Mammary epithelial cell (primary cell): Measurements from ENCODE around the gene ABCA4.

Experiments
- CTCF ChIP-seq, 2 donors: IDR thresholded peaks in 1 of 2; conservative IDR thresholded peaks in 1 of 2; 2 replicates each; pipeline ENCODE4 v1.5.1; 2011 to 2012; ENCODE audit warnings: inconsistent platforms in 2 of 2, low read length in 2 of 2, mild to moderate bottlenecking in 2 of 2, control low read depth in 1 of 2, low read depth in 1 of 2; ENCODE audit not compliant: insufficient read depth in 1 of 2; ENCODE audit errors: extremely low read depth in 1 of 2
- EZH2 ChIP-seq: IDR thresholded peaks from 2 replicates; pipeline ENCODE4 v1.6.1; 2012; ENCODE audit warnings: low read length, inconsistent platforms, borderline replicate concordance

GRCh38 chr1:94100129-94100784 lies 20.7 kb downstream of the ABCA4 start:
- TF ChIP-seq CTCF (conservative IDR thresholded peaks at IDR 0.05 in 1 of 2, IDR thresholded peaks at IDR 0.05 in 1 of 2; ENCODE audit: extremely low read depth in 1 of 2, insufficient read depth in 1 of 2, low read depth in 1 of 2, low read length in 2 of 2) (no peak), EZH2 (no peak)
